OCI-LY1 (cell line): ENCODE data around the gene NELL2.

ENCODE experiments used
- H2AFZ ChIP-seq: fragments of 200-600 bp; sonication (generic), shearing (Covaris generic); 2 replicates; pipeline ENCODE4 v1.6.0; 2014; ENCODE audit warnings: antibody characterized with exemption, mild to moderate bottlenecking, low read length
- H3F3A ChIP-seq: fragments of 200-600 bp; sonication (generic), shearing (Covaris generic); 2 replicates; pipeline ENCODE4 v1.6.0; 2014; ENCODE audit warnings: mild to moderate bottlenecking, antibody characterized with exemption, low read length, moderate library complexity; ENCODE audit not compliant: insufficient read depth
- H3K27ac ChIP-seq: fragments of 200-600 bp; sonication (generic); 2 replicates; pipeline ENCODE4 v1.5.1; 2014; ENCODE audit warnings: low read length, mixed run types, mild to moderate bottlenecking, low read depth; ENCODE audit not compliant: poor library complexity, severe bottlenecking
- H3K27me3 ChIP-seq: fragments of 200-600 bp; sonication (generic); 2 replicates; pipeline ENCODE4 v1.6.0; 2014; ENCODE audit warnings: antibody characterized with exemption, mild to moderate bottlenecking, low read length, moderate library complexity; ENCODE audit not compliant: insufficient read depth
- H3K36me3 ChIP-seq: fragments of 200-600 bp; sonication (generic); 2 replicates; pipeline ENCODE4 v1.6.1; 2014; ENCODE audit warnings: mild to moderate bottlenecking, antibody characterized with exemption, low read length, moderate library complexity, mixed read lengths; ENCODE audit not compliant: insufficient read depth
- H3K4me1 ChIP-seq: fragments of 200-600 bp; sonication (generic); 2 replicates; pipeline ENCODE4 v1.5.1; 2014; ENCODE audit warnings: mild to moderate bottlenecking, low read length, moderate library complexity; ENCODE audit not compliant: insufficient read depth, severe bottlenecking
- H3K4me2 ChIP-seq: fragments of 200-600 bp; sonication (generic), shearing (Covaris generic); 2 replicates; pipeline ENCODE4 v1.6.1; 2014; ENCODE audit warnings: low read length
- H3K4me3 ChIP-seq: fragments of 200-600 bp; sonication (generic); 2 replicates; pipeline ENCODE4 v1.5.1; 2014; ENCODE audit warnings: low read length, low read depth, mild to moderate bottlenecking, mixed read lengths; ENCODE audit not compliant: poor library complexity, severe bottlenecking
- H3K79me2 ChIP-seq: fragments of 200-600 bp; shearing (Covaris generic); 2 replicates; pipeline ENCODE4 v1.6.1; 2016; ENCODE audit warnings: mixed run types, low read length, mixed read lengths; ENCODE audit not compliant: insufficient read depth
- H3K9ac ChIP-seq: fragments of 200-600 bp; sonication (generic), shearing (Covaris generic); 2 replicates; pipeline ENCODE4 v1.6.1; 2014; ENCODE audit warnings: mild to moderate bottlenecking, low read length, mixed read lengths
- H3K9me2 ChIP-seq: fragments of 200-600 bp; sonication (generic), shearing (Covaris generic); 2 replicates; pipeline ENCODE4 v1.6.1; 2014; ENCODE audit warnings: low read depth, mild to moderate bottlenecking, low read length, mixed read lengths
- H3K9me3 ChIP-seq: fragments of 200-600 bp; shearing (Covaris generic); 2 replicates; pipeline ENCODE4 v1.6.1; 2014; ENCODE audit warnings: low read length, mixed read lengths
- H4K20me1 ChIP-seq: fragments of 200-600 bp; sonication (generic), shearing (Covaris generic); 2 replicates; pipeline ENCODE4 v1.6.0; 2016; ENCODE audit warnings: mild to moderate bottlenecking, low read length; ENCODE audit not compliant: insufficient read depth
- CTCF ChIP-seq: fragments of 200-600 bp; sonication (generic), shearing (Covaris generic); IDR thresholded peaks from 2 replicates; pipeline ENCODE4 v1.5.1; 2017; ENCODE audit warnings: mild to moderate bottlenecking, antibody characterized with exemption, low read length, moderate library complexity, mixed read lengths
- EZH2 ChIP-seq: fragments of 200-600 bp; sonication (generic), shearing (Covaris generic); IDR thresholded peaks from 2 replicates; pipeline ENCODE4 v1.8.0; 2017; ENCODE audit warnings: borderline replicate concordance, mixed run types, mild to moderate bottlenecking, antibody characterized with exemption, low read length, moderate library complexity, mixed read lengths

NELL2 gene

GRCh38 chr12:44503329-44503728, 372.8 kb downstream of the NELL2 start:
- Histone ChIP-seq H3K9ac (no peak overlapping the region), H4K20me1 (no peaks in the 10 kb centered on the region), H3K4me3 (no peak overlapping the region), H3K4me2 (no peak overlapping the region), H3K36me3 (no peaks in the 10 kb centered on the region), H3K4me1 (peaks cover 3% of the 10 kb centered on the region), H2AFZ (no peak overlapping the region), H3F3A (no peaks in the 10 kb centered on the region), H3K9me3 (no peaks in the 10 kb centered on the region), H3K27ac (no peak overlapping the region), H3K79me2 (no peaks in the 10 kb centered on the region), H3K27me3 (no peaks in the 10 kb centered on the region), H3K9me2 (no peaks in the 10 kb centered on the region)
- TF ChIP-seq EZH2 (no peak), CTCF (no peak)

- Histone ChIP-seq H3K27ac (no peak overlapping the region), H3K4me3 (no peak overlapping the region), H3K4me1 (no peaks in the 10 kb centered on the region), H3F3A (no peaks in the 10 kb centered on the region), H3K9me2 (no peaks in the 10 kb centered on the region), H3K9ac (no peak overlapping the region), H3K36me3 (no peaks in the 10 kb centered on the region), H3K79me2 (no peaks in the 10 kb centered on the region), H4K20me1 (no peaks in the 10 kb centered on the region), H3K9me3 (no peaks in the 10 kb centered on the region), H3K27me3 (no peaks in the 10 kb centered on the region), H2AFZ (no peak overlapping the region), H3K4me2 (no peak overlapping the region)
- no peak for TF ChIP-seq CTCF
Observed at GRCh38 chr12:44502681-44503080, 373.4 kb downstream of the NELL2 start.

- no peak overlapping the region for H3K9ac ChIP-seq
- H3K4me1 ChIP-seq = peaks cover 14% of the 10 kb centered on the region
- no peaks in the 10 kb centered on the region for H3K36me3 ChIP-seq
- TF ChIP-seq EZH2 (no peak), CTCF (no peak)
- no peaks in the 10 kb centered on the region for H4K20me1 ChIP-seq
- H2AFZ ChIP-seq = no peak overlapping the region
- no peaks in the 10 kb centered on the region for H3K79me2 ChIP-seq
- no peak overlapping the region for H3K4me2 ChIP-seq
- H3K27ac ChIP-seq = no peak overlapping the region
- no peaks in the 10 kb centered on the region for H3F3A ChIP-seq
- H3K4me3 ChIP-seq = no peak overlapping the region
- no peaks in the 10 kb centered on the region for H3K9me2 ChIP-seq
- no peaks in the 10 kb centered on the region for H3K9me3 ChIP-seq
- no peaks in the 10 kb centered on the region for H3K27me3 ChIP-seq
Observed at GRCh38 chr12:44500423-44500822, 375.7 kb downstream of the NELL2 start.
